Esophagus muscularis mucosa (tissue), 4 donors: ENCODE data around the gene ARHGEF40. TPM values are rescaled to one million over a fixed set of nuclear protein-coding genes. Genes with fewer than 3 reads are reported as not detected.

Experiments
- DNase-seq: peaks from one replicate; pipeline ENCODE4 v3.0.0-alpha.2; 2017; ENCODE audit errors: extremely low spot score
- H3K27ac ChIP-seq, 4 donors: fragments of 200-600 bp; sonication (generic); replicated peaks in 1 of 4; 1 replicate in 3 of 4; 2 replicates in 1 of 4; pipeline ENCODE4 v1.5.1; 2016 to 2019; ENCODE audit warnings: mild to moderate bottlenecking in 1 of 4
- H3K27me3 ChIP-seq, 4 donors: fragments of 200-600 bp; sonication (generic); one replicate each; pipeline versions ENCODE4 v1.5.1 to v1.6.0; 2016 to 2019
- H3K36me3 ChIP-seq, 4 donors: fragments of 200-600 bp; sonication (generic); one replicate each; pipeline ENCODE4 v1.5.1; 2016 to 2019
- H3K4me1 ChIP-seq, 4 donors: fragments of 200-600 bp; sonication (generic); one replicate each; pipeline ENCODE4 v1.5.1; 2016 to 2019
- H3K4me3 ChIP-seq, 4 donors: fragments of 200-600 bp; sonication (generic); 1 replicate in 2 of 4; 2 replicates in 2 of 4; pipeline ENCODE4 v1.5.1; 2016 to 2019; ENCODE audit warnings: mild to moderate bottlenecking in 4 of 4, moderate library complexity in 1 of 4
- H3K9me3 ChIP-seq, 4 donors: fragments of 200-600 bp; sonication (generic); 1 replicate in 3 of 4; 2 replicates in 1 of 4; pipeline ENCODE4 v1.5.1; 2016 to 2019
- EP300 ChIP-seq: sonication (generic); formaldehyde crosslinking; IDR thresholded peaks from one replicate; pipeline ENCODE4 v1.6.1; 2017; ENCODE audit warnings: antibody characterized with exemption
- POLR2A ChIP-seq: fragments of 450-650 bp; IDR thresholded peaks from one replicate; pipeline ENCODE4 v1.6.1; 2017; ENCODE audit warnings: antibody characterized with exemption, moderate library complexity, mild to moderate bottlenecking, low read depth
- POLR2AphosphoS5 ChIP-seq, 2 donors: sonication (generic); formaldehyde crosslinking; IDR thresholded peaks; one replicate each; pipeline ENCODE4 v1.6.1; 2017; ENCODE audit warnings: antibody characterized with exemption in 2 of 2
- WGBS: methylation state at CpG from one replicate; pipeline ENCODE4 v1.1.5; 2018; 5-methylcytosine and 5-hydroxymethylcytosine counted together
- intact Hi-C: fragments of 100-400 bp; cut with DNase I; formaldehyde crosslinking; loops from one replicate; pipeline ENCODE4 v1.15.1; 2023
- total RNA-seq, 4 donors: library from RNA; depleted of rRNA; stranded (reverse); fragments of >200 nt; gene quantifications; one replicate each; pipeline versions ENCODE4 v1.1.0 to v1.2.1, GENCODE V29; 2016
- TF ChIP-seq, protein P1 (sequence below), 3 experiments: fragments of 200-600 bp in 2 of 3; fragments of 450-650 bp in 1 of 3; sonication (generic) in 2 of 3; IDR thresholded peaks; one replicate each; pipeline ENCODE4 v1.5.1; 2017 to 2019; ENCODE audit warnings: antibody characterized with exemption in 3 of 3, mild to moderate bottlenecking in 2 of 3, moderate library complexity in 1 of 3

The ARHGEF40 gene
- total RNA-seq, 4 donors from 2014 or later: 19.4 to 47.3 (median 27.0) TPM

GRCh38 chr14:21058903-21059302, 11.2 kb upstream of the ARHGEF40 start:
- Histone ChIP-seq H3K27me3 (no peaks in the 10 kb centered on the region), H3K4me1 (peaks cover 4 to 11% (median 9%) of the 10 kb centered on the region in 4 donors), H3K4me3 (no peak overlapping the region), H3K27ac (no peak overlapping the region), H3K36me3 (no peaks in the 10 kb centered on the region), H3K9me3 (no peaks in the 10 kb centered on the region)
- DNase-seq: no peak
- 91% methylated on average over 5 of the region's 5 CpGs for WGBS
- intact Hi-C loops: no loop called here
- TF ChIP-seq, protein P1, sequence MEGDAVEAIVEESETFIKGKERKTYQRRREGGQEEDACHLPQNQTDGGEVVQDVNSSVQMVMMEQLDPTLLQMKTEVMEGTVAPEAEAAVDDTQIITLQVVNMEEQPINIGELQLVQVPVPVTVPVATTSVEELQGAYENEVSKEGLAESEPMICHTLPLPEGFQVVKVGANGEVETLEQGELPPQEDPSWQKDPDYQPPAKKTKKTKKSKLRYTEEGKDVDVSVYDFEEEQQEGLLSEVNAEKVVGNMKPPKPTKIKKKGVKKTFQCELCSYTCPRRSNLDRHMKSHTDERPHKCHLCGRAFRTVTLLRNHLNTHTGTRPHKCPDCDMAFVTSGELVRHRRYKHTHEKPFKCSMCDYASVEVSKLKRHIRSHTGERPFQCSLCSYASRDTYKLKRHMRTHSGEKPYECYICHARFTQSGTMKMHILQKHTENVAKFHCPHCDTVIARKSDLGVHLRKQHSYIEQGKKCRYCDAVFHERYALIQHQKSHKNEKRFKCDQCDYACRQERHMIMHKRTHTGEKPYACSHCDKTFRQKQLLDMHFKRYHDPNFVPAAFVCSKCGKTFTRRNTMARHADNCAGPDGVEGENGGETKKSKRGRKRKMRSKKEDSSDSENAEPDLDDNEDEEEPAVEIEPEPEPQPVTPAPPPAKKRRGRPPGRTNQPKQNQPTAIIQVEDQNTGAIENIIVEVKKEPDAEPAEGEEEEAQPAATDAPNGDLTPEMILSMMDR (IDR thresholded peaks at IDR 0.05): no peak
- TF ChIP-seq POLR2AphosphoS5 (IDR thresholded peaks at IDR 0.05): no peak
- TF ChIP-seq POLR2A: no peak
- no peak for TF ChIP-seq EP300

GRCh38 chr14:21059842-21060613, 10.1 kb upstream of the ARHGEF40 start:
- WGBS: 69% methylated on average over 8 of the region's 8 CpGs

DNA sequence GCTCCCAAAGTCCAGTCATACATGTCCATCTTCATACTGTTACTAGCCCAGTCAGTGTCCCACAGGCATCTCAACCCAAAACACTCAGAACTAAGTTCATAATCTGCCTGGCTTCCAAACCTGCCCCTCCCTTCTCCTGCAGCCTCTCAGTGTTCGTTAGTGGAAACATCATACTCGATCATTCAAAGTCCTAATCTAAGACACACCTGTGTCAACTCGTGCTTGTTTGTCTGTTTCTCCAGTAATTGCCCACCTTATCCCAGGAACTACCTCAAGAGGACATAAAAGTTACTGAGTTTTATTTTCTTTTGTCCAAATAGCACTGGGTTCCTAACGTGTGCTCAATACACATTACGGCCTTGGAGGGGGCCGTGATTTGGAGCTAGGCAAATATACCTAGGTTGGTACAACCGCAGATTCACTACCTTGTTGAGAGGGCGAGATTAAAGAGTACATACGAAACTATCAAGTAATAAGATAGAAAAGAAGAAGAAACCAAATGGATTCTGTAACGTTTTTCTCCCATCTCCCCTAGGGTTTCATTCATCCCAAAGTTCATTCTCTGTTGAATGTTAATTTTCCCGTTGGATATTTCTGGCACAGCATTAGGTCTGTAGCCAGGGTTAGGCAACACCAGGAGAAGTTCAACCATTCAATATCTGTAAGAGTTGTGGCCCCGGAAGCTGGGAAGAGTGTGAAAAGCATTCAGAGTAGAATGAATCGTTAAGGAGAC, 9.3 kb upstream of the ARHGEF40 start:
- Histone ChIP-seq H3K4me1 (peaks cover 4 to 11% (median 9%) of the 10 kb centered on the region in 4 donors), H3K36me3 (no peaks in the 10 kb centered on the region), H3K27ac (no peak overlapping the region), H3K9me3 (no peaks in the 10 kb centered on the region), H3K4me3 (no peak overlapping the region), H3K27me3 (no peaks in the 10 kb centered on the region)
- 83% methylated on average over 13 of the region's 13 CpGs for WGBS
- intact Hi-C loops: no loop called here
- TF ChIP-seq EP300: no peak
- DNase-seq: no peak

More at GRCh38 chr14:21059842-21060613, 10.1 kb upstream of the ARHGEF40 start:
- H3K27me3 ChIP-seq: no peaks in the 10 kb centered on the region
- intact Hi-C loops: no loop called here
- DNase-seq: no peak
- H3K4me3 ChIP-seq: no peak overlapping the region
- peaks cover 4 to 11% (median 9%) of the 10 kb centered on the region in 4 donors for H3K4me1 ChIP-seq
- no peak for TF ChIP-seq EP300
- TF ChIP-seq POLR2AphosphoS5 (IDR thresholded peaks at IDR 0.05): no peak
- no peak for TF ChIP-seq POLR2A
- TF ChIP-seq, protein P1 (IDR thresholded peaks at IDR 0.05): no peak
- H3K36me3 ChIP-seq: no peaks in the 10 kb centered on the region
- H3K27ac ChIP-seq: no peak overlapping the region
- H3K9me3 ChIP-seq: no peaks in the 10 kb centered on the region

DNA sequence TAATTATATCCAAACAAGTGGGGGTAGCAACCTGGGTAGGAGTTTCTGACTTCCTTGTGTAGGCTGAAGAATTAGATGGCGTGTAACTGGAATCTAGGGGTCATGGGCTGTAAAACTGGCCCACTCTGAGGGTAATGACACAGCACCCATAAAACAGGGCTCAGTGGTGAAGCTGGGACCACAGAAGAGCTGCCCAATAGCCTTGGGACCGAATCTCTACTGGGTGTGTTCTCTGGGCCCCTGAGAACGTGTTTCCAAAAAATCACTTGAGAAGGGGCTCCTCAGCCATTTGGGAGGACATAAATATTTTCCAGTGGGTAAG, 8.8 kb upstream of the ARHGEF40 start:
- H3K4me3 ChIP-seq: no peak overlapping the region
- no peak overlapping the region for H3K27ac ChIP-seq
- TF ChIP-seq, protein P1 (IDR thresholded peaks at IDR 0.05): no peak
- TF ChIP-seq POLR2A (no peak), POLR2AphosphoS5 (IDR thresholded peaks at IDR 0.05) (no peak), EP300 (no peak)
- no peaks in the 10 kb centered on the region for H3K36me3 ChIP-seq
- intact Hi-C loops: no loop called here
- no peak for DNase-seq
- H3K27me3 ChIP-seq: no peaks in the 10 kb centered on the region
- peaks cover 4 to 11% (median 9%) of the 10 kb centered on the region in 4 donors for H3K4me1 ChIP-seq
- 90% methylated on average over 3 of the region's 3 CpGs for WGBS
- no peaks in the 10 kb centered on the region for H3K9me3 ChIP-seq

DNA sequence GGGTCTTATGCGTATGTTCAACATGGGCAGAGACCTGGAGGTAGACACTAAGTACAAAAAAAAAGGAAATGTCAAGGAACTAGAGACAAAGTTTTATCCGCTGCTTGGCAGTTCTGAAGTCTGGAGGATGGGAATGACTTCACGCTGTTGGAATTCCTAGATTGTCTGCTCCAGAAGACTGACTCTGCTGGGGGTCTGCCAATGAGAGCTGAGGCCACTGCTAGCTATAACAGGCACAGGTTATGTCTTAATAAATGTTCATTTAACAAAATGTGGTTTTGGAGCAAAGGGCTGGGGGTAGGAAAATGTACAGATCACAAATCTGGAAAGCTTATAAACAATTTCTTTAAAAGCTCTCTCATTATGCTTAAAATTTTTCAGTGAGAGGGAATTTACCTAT, 6.6 kb upstream of the ARHGEF40 start:
- Histone ChIP-seq H3K36me3 (no peaks in the 10 kb centered on the region), H3K27ac (no peak overlapping the region), H3K9me3 (no peaks in the 10 kb centered on the region), H3K27me3 (no peaks in the 10 kb centered on the region), H3K4me1 (peaks cover 5 to 14% (median 11%) of the 10 kb centered on the region in 4 donors), H3K4me3 (no peak overlapping the region)
- TF ChIP-seq, protein P1 (IDR thresholded peaks at IDR 0.05): no peak
- no peak for TF ChIP-seq POLR2A
- TF ChIP-seq POLR2AphosphoS5 (IDR thresholded peaks at IDR 0.05): no peak
- no peak for TF ChIP-seq EP300
- DNase-seq: no peak
- 39% methylated on average over 3 of the region's 3 CpGs for WGBS
- intact Hi-C loops: no loop called here
